HG02678 (cell line): Measurements from ENCODE around the gene CIDEB.
"Not testable (repeated sequence)": the region's sequence is repeated elsewhere in the genome, so short reads cannot be mapped to it uniquely, and the experiment has no call there.

ENCODE experiments used
- ATAC-seq: cut with Tn5 transposase; IDR thresholded peaks from one replicate; pipeline ENCODE4 v1.9.1; 2021; ENCODE audit warnings: mild to moderate bottlenecking, moderate library complexity; ENCODE audit not compliant: unreplicated experiment

CIDEB gene

GRCh38 chr14:24332268-24332993, 24.7 kb upstream of the CIDEB start:
- ATAC-seq = peak; percentile 91

- no peak for ATAC-seq
Measured at GRCh38 chr14:24331731-24332267, 24.0 kb upstream of the CIDEB start.

GRCh38 chr14:24330973-24331674, 23.3 kb upstream of the CIDEB start:
- ATAC-seq = no peak

- ATAC-seq = no peak
Measured at GRCh38 chr14:24329736-24330135, 22.0 kb upstream of the CIDEB start.

GRCh38 chr14:24329073-24329663, 21.4 kb upstream of the CIDEB start:
- ATAC-seq = no peak

GRCh38 chr14:24327914-24328313, 20.1 kb upstream of the CIDEB start:
- ATAC-seq = not testable (repeated sequence)

- ATAC-seq = no peak
Measured at GRCh38 chr14:24327303-24327702, 19.5 kb upstream of the CIDEB start.

- ATAC-seq = no peak
Measured at GRCh38 chr14:24325963-24326362, 18.2 kb upstream of the CIDEB start.

- ATAC-seq = no peak
Measured at GRCh38 chr14:24325041-24325530, 17.3 kb upstream of the CIDEB start.

- no peak for ATAC-seq
Measured at GRCh38 chr14:24324024-24324423, 16.2 kb upstream of the CIDEB start.

- no peak for ATAC-seq
Measured at GRCh38 chr14:24323341-24323740, 15.6 kb upstream of the CIDEB start.

GRCh38 chr14:24322672-24323071, 14.9 kb upstream of the CIDEB start:
- ATAC-seq = no peak

GRCh38 chr14:24321212-24321975, 13.6 kb upstream of the CIDEB start:
- no peak for ATAC-seq

- ATAC-seq = no peak
Measured at GRCh38 chr14:24317141-24317928, 9.6 kb upstream of the CIDEB start.

- no peak for ATAC-seq
Measured at GRCh38 chr14:24316597-24316950, 8.8 kb upstream of the CIDEB start.

GRCh38 chr14:24315807-24316596, 8.2 kb upstream of the CIDEB start:
- no peak for ATAC-seq

GRCh38 chr14:24315243-24315806, 7.5 kb upstream of the CIDEB start:
- no peak for ATAC-seq

- no peak for ATAC-seq
Measured at GRCh38 chr14:24314377-24315193, 6.8 kb upstream of the CIDEB start.
